Caki2 (cell line): ENCODE data around the gene GNG8. TPM values are rescaled to one million over a fixed set of nuclear protein-coding genes. Genes with fewer than 3 reads are reported as not detected.

Experiments used
- DNase-seq: peaks from one replicate; pipeline ENCODE4 v3.0.0-alpha.2; 2015; ENCODE audit warnings: low read depth
- in situ Hi-C: cut with HindIII; loops from 2 replicates; pipeline ENCODE4 v1.10.0; 2016; ENCODE audit warnings: low sequenced_read_pairs, low pct_unique_long_range_greater_than_20kb, mixed read lengths
- total RNA-seq: library from RNA; depleted of rRNA; stranded (reverse); fragments of >200 nt; shearing (Covaris generic); gene quantifications from 2 replicates; pipeline ENCODE4 v1.2.3, GENCODE V29; 2014; ENCODE audit warnings: low replicate concordance

GNG8 gene
- total RNA-seq, 1 experiment from 2014 or later, result not detected

DNA sequence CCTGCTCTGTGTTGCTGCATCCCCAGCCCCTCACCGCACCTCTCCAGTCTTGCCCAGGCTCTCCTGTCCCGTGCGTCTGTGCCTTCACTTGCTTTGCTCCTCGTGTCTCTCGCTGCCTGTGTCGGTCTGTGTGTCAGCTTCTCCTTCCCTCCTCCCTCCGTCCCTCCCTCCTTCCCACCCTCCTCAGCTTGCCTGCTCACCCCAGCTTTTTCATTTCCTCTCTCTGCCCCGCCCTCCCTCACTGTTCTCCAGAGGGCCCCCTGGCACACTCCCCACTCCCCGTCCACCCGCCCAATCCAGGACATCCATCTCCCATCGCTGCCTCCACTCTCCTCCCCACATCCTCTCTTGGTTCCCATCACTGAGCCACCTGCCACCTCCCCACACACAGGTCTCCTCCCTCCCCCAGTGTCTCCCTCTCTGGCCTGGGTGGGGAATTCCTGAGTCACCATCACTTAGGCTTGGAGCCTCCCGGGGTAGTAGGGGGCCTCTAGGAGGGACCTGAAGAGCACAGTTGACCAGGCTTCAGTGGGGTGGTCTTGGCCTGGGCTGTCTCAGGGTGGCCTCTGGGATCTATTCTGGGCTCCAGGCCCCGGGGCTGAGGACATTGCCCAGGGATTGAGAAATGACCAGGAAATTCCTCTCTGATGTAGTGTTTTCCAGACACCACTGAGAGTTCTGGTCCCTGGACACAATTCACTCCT is 10.9 kb downstream of the GNG8 start, which contains the start of gene PTGIR:
PTGIR (minus strand) TSS at position 132 of the 704 bp plus-strand sequence. CDS start 864 bp downstream, outside the sequence.
- in situ Hi-C loops, result no loop called here
- DNase-seq, result no peak

DNA sequence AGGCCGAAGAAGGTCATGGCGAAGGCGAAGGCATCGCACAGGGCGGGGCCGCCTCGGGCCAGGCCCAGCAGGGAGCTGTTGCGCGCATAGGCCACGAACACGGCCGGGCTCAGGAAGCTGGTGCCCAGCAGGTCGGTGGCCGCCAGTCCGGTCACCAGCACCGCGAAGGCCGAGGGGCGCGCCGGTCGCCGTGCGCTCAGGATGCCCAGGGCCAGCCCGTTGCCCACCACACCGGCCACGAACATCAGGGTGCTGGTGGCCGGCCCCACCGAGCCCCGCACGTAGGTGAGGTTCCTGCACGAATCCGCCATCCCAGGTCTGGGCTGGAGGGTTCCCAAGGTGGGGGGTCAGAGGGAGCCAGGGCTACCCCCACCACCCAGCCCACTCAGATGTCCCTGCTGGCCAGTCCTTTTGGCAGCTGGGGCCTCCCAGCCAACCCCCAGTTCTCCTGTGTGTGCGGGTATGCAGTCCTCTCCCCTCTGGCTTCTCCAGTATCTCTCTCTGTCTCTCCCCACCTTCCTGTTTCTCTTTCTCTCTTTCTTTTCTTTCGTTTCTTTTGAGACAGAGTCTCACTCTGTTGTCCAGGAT is 12.0 kb downstream of the GNG8 start:
- no peak for DNase-seq
- in situ Hi-C loops, result no loop called here

DNA sequence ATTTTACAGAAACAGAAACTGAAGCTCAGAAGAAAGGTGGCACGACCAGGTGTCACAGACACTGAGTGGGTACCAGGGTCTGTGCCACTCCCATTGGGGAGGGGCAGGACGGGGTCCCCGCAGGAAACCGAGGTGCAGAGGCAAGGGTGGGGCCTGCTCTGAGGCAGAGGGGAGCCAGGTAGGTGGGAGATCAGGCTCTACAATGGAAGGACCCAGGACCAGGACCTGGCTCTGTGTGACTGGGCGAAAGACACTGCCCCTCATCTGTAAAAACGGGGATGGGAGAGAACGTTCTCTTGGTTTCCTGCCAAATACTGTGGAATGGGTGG is 13.9 kb downstream of the GNG8 start:
- no peak for DNase-seq
- in situ Hi-C loops, result no loop called here

DNA sequence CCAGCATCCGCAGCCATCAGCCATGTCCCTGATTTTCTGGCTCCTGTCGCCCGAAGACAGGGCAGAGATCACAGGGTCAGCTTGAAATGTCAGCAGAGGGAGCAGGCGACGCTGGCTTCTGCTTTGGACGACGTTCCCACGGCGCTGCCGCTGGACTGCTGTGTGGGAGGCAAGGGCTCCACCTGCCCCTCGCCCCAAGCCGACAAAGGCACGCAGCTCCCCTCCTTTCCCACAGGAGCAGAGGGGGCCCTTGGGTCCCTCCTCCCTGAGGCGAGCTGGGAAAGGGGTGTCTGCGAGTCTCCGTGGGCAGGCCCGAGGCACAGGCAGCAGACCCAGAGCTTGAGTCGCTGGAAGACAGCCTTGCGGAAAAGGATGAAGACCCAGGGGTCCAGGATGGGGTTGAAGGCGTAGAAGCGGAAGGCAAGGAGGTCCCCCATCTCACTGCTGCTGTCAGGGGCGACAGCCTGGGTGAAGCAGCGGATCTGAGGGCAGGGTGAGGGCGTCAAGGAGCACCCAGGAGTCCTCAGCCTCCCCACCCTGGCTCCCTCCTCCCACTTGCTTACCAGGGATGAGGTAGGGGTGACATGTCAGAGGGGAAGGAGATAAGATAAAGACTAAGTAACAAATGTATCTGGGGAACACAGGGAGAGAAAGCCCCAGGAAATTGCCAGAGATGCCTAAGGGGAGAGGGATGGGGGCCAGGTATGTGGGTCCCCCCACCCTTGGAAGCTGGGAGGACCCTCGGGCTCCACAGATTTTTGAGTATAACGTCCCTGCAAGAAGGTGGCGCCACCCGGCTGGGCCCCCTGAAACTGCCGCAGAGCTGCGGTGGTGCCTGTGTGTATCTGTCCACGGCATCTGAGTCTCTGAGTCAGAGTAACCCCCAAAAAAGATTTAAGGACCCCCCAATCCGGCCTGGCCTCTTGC is 14.5 kb downstream of the GNG8 start:
- in situ Hi-C loops, result no loop called here
- no peak for DNase-seq

DNA sequence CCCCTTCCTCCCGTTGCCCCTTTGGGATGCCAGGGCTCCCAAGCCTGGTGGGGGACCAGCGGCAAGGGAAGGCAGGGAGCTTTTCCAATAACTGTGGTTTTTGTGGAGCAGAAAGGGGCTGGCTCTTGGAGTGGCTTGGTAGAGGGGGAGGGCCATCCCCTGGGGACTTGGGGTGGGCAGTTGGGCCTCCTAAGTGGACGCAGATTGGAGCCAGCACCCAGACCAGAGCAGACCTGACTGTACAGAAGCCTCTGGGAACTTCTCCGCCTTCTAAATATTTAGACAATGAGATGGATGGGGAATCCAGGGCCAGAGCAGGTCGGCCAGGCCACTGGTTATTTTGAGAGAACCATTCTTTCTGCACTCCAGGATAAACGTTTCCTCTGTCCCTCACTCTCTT is 15.3 kb downstream of the GNG8 start:
- in situ Hi-C loops, result no loop called here
- no peak for DNase-seq

DNA sequence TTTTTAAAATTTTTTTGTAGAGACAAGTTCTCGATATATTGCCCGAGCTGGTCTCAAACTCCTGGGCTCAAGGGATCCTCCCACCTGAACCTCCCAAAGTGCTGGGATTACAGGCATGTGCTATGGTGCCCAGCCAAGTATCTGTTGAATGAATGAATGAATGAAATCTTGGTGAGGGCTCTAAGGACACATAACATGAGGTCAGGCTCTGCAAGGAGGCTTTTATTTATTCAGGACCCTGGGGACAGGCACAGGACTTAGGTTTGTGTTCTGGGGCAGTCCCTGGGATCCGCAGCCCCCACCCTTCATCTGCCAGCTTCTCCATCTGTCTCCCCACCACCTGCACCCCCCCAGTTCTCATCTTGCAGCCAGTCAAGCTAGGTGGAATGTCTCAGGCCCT is 15.7 kb downstream of the GNG8 start:
- in situ Hi-C loops, result no loop called here
- DNase-seq, result no peak

DNA sequence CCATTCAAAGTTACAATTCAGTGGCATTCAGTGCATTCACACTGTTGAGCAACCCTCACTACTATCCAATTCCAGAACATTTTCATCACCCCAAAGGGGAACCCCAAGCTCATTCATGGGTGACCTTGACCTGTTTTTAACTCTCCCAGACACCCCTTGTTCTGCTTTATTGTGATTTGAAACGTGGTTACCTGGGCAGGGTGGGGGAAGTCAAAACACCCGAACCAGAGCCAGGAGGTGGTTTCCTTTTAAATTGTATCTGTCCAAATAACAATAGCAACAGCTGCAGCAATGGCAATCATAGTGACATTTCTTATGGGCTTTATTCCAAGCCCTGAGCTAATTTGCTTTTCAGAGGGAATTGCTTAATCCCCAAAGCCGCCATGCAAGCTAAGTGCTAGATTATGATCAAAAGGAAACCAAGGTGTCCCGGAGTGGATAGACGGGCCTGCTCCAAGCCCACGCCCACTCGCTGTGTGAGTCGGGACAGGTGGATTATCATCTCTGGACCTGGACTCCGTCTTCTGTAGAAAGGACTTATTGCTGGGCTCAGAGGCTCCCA is 17.3 kb downstream of the GNG8 start:
- in situ Hi-C loops, result no loop called here
- no peak for DNase-seq

DNA sequence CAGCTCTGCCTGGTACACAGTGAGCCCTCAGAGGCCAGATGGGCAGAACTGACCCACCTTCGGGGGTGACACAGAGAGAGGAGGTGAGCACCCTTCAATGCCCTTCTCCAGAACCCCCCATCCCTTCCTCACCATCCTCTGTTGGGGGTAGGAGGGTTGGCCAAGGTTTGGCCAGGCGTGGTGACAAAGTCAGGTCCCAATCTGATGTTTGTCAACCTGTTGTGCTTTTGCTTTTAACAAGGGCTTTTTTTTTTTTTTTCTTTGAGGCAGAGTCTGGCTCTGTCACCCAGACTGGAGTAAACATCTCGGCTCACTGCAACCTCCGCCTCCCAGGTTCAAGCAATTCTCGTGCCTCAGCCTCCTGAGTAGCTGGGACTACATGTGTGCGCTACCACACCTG is 18.4 kb downstream of the GNG8 start:
- no peak for DNase-seq
- in situ Hi-C loops, result no loop called here

DNA sequence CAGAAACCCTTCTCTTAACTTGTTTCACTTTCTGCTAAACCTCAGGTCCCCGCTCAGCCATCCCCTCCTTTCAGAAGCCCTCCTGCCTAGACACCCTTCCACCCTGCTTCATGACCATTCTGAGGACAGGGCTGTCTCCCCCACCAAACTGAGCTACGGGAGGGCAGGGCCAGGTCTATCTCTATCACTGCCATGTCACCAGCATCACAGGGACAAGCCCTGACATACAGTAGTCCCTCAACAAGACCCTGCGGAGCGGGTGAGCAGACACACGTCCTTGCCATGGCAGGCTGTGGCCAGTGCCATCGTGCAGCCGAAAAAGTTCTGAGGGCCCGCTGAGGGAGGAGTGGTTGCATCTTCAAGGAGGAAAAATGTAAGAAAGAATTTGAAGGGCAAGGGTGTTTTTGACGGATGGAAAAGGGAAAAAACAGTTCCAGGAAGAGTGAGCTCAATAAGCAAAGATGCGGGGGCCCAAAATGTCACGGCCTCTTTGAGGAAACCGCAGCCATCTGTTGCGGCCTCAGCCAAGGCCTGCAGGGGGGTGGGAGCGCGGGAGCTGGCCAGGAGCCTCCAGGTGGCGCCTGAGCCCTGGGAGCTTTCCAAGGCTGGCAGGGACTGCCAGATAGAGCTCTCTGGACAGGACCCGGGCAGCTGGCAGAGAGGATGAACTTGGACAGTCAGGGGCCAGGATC is 19.2 kb downstream of the GNG8 start:
- peak; percentile 26 for DNase-seq
- in situ Hi-C loops, result no loop called here

DNA sequence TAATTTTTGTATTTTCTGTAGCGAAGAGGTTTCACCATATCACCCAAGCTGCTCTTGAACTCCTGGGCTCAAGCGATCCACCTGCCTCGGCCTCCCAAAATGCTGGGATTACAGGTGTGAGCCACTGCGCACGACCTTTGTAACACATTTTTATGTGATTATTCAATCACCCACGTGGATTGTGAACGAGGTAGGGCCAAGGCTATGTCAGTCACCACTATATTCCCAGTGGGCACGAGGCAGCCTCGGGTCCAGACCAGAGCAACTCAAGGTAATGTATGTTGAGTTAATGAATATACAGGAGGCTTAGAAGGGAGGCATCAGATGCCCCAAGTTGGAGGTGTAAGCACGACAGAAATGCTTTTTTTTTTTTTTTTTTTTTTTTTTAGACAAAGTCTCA is 20.0 kb downstream of the GNG8 start:
- in situ Hi-C loops, result no loop called here
- DNase-seq, result no peak

DNA sequence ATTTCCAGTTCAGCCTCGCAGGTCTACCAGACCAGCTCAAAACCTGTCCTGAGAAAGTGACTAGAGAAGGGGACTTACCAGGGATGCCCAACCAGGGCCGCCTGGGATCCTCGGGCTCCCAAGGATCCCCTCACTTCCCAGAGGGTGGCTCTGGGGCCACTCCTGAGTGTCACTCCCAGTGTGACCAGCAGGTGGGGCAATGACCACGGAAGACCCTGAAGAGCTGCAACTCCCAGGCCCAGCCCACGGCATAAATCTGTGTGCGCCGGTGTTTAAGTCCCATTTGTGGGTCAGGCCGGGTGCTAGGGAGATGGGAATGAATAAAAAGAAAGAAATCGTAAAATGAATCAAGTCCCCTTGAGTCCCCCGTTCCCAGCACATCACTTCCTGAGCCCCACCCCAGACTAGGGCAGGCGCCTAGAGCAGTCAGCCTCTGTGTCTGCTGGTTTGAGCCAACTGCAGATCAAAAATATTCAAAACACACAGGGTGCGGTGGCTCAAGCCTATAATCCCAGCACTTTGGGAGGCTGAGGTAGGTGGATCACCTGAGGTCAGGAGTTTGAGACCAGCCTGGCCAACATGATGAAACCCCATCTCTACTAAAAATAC is 21.8 kb downstream of the GNG8 start:
- DNase-seq, result peak; percentile 56
- in situ Hi-C loops, result no loop called here

DNA sequence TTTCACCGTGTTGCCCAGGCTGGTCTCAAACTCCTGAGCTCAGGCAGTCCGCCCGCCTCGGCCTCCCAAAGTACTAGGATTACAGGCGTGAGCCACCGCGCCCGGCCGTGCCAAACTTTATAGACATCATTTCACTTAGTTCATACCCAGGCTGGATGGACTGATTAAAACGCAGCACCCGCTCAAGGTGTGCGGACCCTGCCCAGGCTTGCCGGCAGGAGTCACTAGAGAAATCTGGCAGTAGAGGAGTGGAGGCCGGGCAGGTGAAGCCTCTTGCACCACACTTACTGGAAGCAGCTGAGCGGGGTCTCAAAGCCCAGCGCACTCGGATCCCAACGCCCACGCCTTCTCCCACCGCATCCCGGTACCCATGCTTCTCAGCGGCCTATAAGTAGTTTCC is 22.5 kb downstream of the GNG8 start:
- in situ Hi-C loops, result no loop called here
- no peak for DNase-seq

DNA sequence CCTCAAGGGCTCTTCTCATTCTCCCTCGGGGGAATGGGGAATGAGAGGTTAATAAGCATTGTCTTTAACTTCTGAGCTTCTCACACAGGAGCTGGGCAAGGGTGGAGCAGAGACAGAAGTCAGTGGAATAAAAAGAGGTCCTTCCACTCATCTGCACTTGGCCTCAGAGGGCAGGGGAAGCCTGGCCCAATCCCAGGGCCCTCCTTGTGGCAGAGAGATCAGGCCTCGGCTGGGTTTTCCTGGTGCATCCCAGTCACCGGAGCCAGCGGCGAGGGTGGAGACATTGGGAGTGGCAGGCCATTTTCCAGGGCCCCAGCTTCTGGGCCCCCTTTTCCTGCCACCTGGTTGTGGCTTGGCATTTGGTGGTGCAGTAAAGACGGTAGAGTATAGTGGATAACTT is 24.2 kb downstream of the GNG8 start:
- DNase-seq, result no peak
- in situ Hi-C loops, result no loop called here

DNA sequence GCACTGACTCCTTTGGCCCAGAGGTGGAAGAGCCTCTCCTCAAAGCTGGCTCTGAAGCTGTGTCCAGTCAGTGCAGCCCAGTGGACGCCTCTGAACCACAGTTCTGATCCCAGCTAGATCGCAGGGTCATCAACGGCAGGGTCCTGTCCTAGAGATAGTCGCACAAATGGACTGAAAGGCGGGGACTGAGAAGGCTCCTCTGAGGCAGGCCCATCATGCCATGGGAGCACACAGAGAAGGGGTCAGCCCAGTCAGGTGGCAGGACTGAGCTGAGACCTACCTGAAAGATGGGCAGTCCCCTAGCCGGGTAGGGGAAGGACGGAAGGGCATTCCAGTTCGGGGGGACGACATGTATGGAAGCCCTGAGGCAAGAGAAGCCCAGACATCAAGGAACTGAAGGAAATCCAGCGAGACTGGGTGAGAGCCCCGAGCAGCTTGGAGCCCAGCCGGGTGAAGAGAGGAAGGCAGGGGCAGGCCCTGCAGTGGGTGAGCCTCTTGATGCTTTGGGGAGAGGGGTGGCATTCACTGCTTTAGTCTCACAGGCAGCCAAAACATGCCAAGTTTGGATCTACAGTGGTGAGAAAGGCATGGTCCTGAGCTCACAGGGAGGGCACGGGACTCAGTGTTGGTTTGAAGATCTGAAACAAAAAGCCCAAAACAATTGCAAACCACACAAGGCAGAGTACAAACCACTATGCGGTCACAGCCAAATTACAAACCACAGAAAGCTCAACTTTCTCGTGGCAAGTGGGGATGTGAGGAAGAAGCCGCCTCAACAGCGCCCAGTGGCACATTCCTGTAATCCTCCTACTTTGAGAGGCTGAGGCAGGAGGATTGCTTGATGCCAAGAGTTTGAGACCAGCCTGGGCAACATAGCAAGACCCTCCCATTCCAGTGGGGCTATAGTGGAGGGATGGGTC is 24.9 kb downstream of the GNG8 start:
- in situ Hi-C loops, result no loop called here

DNA sequence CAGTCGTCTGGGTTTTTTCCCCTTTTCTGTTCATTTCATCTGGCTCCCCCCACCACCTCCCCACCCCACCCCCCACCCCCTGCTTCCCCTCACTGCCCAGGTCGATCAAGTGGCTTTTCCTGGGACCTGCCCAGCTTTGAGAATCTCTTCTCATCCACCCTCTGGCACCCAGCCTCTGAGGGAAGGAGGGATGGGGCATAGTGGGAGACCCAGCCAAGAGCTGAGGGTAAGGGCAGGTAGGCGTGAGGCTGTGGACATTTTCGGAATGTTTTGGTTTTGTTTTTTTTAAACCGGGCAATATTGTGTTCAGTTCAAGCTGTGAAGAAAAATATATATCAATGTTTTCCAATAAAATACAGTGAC is 25.6 kb downstream of the GNG8 start:
- no peak for DNase-seq
- in situ Hi-C loops, result no loop called here

More for the DNA sequence above, 24.9 kb downstream of the GNG8 start:
- DNase-seq, result no peak

DNA sequence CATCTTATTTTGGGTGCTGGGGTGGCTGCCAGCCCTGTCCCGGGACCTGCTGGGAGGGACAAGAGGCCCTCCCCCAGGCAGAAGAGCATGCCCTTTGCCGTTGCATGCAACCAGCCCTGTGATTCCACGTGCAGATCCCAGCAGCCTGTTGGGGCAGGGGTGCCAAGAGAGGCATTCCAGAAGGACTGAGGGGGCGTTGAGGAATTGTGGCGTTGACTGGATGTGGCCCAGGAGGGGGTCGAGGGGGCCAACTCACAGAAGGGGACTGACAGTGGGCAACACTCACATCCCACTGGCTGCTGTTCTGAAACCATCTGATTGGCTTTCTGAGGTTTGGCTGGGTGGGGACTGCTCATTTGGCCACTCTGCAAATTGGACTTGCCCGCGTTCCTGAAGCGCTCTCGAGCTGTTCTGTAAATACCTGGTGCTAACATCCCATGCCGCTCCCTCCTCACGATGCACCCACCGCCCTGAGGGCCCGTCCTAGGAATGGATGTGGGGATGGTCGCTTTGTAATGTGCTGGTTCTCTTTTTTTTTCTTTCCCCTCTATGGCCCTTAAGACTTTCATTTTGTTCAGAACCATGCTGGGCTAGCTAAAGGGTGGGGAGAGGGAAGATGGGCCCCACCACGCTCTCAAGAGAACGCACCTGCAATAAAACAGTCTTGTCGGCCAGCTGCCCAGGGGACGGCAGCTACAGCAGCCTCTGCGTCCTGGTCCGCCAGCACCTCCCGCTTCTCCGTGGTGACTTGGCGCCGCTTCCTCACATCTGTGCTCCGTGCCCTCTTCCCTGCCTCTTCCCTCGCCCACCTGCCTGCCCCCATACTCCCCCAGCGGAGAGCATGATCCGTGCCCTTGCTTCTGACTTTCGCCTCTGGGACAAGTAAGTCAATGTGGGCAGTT is 26.2 kb downstream of the GNG8 start:
- no peak for DNase-seq
- in situ Hi-C loops, result no loop called here
